ENCODE results near the gene RPP21.

GRCh38 chr6:30391240-30391639 is 46.3 kb downstream of the RPP21 start:
- TF ChIP-seq POLR2A (IDR thresholded peaks at IDR 0.05; ENCODE audit: low read depth), result no peak
- no peak for TF ChIP-seq POLR2AphosphoS5 (IDR thresholded peaks at IDR 0.05)
- no peak for TF ChIP-seq CTCF (IDR thresholded peaks at IDR 0.05)
- TF ChIP-seq EP300 (IDR thresholded peaks at IDR 0.05), result no peak

All from esophagus muscularis mucosa (tissue), 4 donors.